ENCODE data around the gene PTGES2. TPM values are rescaled to one million over a fixed set of nuclear protein-coding genes. Genes with fewer than 3 reads are reported as not detected.

The PTGES2 gene
- total and polyA plus RNA-seq, 9 of the 15 experiments (the other 6 are each of a cell fraction or from before 2014, with no cell fraction given) = 2.4 to 196 (median 90.1) TPM

DNA sequence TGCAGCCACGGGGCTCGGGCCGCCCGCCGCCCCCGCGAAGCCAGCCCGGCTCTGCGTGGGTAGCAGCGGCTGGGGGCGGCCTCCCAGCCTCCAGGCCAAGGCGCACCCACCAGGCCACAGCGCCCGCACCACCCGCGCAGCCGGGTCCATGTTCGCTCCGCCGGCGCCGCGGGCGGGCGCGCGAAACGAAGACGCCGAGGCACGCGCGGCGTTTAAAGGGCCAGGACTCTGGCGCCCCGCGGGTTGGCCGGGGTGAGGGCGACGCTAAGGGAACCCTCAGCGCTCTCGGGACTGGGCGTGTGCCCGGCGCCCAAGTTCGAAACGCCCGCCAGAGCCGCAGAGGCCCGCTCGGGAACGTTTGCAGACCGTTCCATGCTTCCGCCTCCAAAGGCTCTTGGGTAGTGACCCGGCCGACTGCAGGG is at the start of gene PTGES2 (continued):
- TF ChIP-seq SMAD3 (CRISPR knock-in tag; conservative IDR thresholded peaks at IDR 0.05) (no peak), ZBTB7A (IDR thresholded peaks at IDR 0.05; ENCODE audit: borderline replicate concordance, control insufficient read depth, low read depth, low read length) (no peak), CBX1 (IDR thresholded peaks at IDR 0.05; ENCODE audit: low read depth) (no peak), POLR2A (conservative IDR thresholded peaks at IDR 0.05) (no peak; the same call in 1 of the 2 replicates), HCFC1 (IDR thresholded peaks at IDR 0.05; ENCODE audit: low read depth, low read length) (peak; percentile 35; the same call in 1 of the 2 replicates), SMARCA5 (IDR thresholded peaks at IDR 0.05) (no peak), HNRNPLL (IDR thresholded peaks at IDR 0.05; ENCODE audit: low read depth, low read length, poor library complexity, severe bottlenecking) (peak; percentile 4), ERF (CRISPR knock-in tag; IDR thresholded peaks at IDR 0.05) (0 out of 2 replicates have a peak, but pooled peaks have one; percentile 41), FOXJ2 (tag; IDR thresholded peaks at IDR 0.05) (no peak), NFE2L1 (tag; IDR thresholded peaks at IDR 0.05; ENCODE audit: borderline replicate concordance, low read depth) (no peak), NFRKB (IDR thresholded peaks at IDR 0.05; ENCODE audit: low read depth) (0 out of 2 replicates have a peak, but pooled peaks have one; percentile 28), CBX8 (IDR thresholded peaks at IDR 0.05; ENCODE audit: borderline replicate concordance, extremely low read depth, low read depth, low read length, poor library complexity, severe bottlenecking) (no peak)
- TF ChIP-seq, protein P1, sequence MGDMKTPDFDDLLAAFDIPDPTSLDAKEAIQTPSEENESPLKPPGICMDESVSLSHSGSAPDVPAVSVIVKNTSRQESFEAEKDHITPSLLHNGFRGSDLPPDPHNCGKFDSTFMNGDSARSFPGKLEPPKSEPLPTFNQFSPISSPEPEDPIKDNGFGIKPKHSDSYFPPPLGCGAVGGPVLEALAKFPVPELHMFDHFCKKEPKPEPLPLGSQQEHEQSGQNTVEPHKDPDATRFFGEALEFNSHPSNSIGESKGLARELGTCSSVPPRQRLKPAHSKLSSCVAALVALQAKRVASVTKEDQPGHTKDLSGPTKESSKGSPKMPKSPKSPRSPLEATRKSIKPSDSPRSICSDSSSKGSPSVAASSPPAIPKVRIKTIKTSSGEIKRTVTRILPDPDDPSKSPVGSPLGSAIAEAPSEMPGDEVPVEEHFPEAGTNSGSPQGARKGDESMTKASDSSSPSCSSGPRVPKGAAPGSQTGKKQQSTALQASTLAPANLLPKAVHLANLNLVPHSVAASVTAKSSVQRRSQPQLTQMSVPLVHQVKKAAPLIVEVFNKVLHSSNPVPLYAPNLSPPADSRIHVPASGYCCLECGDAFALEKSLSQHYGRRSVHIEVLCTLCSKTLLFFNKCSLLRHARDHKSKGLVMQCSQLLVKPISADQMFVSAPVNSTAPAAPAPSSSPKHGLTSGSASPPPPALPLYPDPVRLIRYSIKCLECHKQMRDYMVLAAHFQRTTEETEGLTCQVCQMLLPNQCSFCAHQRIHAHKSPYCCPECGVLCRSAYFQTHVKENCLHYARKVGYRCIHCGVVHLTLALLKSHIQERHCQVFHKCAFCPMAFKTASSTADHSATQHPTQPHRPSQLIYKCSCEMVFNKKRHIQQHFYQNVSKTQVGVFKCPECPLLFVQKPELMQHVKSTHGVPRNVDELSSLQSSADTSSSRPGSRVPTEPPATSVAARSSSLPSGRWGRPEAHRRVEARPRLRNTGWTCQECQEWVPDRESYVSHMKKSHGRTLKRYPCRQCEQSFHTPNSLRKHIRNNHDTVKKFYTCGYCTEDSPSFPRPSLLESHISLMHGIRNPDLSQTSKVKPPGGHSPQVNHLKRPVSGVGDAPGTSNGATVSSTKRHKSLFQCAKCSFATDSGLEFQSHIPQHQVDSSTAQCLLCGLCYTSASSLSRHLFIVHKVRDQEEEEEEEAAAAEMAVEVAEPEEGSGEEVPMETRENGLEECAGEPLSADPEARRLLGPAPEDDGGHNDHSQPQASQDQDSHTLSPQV (IDR thresholded peaks at IDR 0.05) = peak; percentile 67; the same call in 1 of the 2 replicates
- TF ChIP-seq, protein P2, sequence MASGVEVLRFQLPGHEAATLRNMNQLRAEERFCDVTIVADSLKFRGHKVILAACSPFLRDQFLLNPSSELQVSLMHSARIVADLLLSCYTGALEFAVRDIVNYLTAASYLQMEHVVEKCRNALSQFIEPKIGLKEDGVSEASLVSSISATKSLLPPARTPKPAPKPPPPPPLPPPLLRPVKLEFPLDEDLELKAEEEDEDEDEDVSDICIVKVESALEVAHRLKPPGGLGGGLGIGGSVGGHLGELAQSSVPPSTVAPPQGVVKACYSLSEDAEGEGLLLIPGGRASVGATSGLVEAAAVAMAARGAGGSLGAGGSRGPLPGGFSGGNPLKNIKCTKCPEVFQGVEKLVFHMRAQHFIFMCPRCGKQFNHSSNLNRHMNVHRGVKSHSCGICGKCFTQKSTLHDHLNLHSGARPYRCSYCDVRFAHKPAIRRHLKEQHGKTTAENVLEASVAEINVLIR (CRISPR knock-in tag; IDR thresholded peaks at IDR 0.05) = no peak
- TF ChIP-seq, protein P3, sequence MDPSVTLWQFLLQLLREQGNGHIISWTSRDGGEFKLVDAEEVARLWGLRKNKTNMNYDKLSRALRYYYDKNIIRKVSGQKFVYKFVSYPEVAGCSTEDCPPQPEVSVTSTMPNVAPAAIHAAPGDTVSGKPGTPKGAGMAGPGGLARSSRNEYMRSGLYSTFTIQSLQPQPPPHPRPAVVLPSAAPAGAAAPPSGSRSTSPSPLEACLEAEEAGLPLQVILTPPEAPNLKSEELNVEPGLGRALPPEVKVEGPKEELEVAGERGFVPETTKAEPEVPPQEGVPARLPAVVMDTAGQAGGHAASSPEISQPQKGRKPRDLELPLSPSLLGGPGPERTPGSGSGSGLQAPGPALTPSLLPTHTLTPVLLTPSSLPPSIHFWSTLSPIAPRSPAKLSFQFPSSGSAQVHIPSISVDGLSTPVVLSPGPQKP (CRISPR knock-in tag; IDR thresholded peaks at IDR 0.05) = no peak
- TF ChIP-seq, protein P4, sequence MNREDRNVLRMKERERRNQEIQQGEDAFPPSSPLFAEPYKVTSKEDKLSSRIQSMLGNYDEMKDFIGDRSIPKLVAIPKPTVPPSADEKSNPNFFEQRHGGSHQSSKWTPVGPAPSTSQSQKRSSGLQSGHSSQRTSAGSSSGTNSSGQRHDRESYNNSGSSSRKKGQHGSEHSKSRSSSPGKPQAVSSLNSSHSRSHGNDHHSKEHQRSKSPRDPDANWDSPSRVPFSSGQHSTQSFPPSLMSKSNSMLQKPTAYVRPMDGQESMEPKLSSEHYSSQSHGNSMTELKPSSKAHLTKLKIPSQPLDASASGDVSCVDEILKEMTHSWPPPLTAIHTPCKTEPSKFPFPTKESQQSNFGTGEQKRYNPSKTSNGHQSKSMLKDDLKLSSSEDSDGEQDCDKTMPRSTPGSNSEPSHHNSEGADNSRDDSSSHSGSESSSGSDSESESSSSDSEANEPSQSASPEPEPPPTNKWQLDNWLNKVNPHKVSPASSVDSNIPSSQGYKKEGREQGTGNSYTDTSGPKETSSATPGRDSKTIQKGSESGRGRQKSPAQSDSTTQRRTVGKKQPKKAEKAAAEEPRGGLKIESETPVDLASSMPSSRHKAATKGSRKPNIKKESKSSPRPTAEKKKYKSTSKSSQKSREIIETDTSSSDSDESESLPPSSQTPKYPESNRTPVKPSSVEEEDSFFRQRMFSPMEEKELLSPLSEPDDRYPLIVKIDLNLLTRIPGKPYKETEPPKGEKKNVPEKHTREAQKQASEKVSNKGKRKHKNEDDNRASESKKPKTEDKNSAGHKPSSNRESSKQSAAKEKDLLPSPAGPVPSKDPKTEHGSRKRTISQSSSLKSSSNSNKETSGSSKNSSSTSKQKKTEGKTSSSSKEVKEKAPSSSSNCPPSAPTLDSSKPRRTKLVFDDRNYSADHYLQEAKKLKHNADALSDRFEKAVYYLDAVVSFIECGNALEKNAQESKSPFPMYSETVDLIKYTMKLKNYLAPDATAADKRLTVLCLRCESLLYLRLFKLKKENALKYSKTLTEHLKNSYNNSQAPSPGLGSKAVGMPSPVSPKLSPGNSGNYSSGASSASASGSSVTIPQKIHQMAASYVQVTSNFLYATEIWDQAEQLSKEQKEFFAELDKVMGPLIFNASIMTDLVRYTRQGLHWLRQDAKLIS (CRISPR knock-in tag; IDR thresholded peaks at IDR 0.05) = no peak
